22Rv1 (cell line): Measurements from ENCODE around the gene RND1.
A peak's percentile ranks its signal among the peaks of the same experiment; 100 is the strongest.
"Not testable (repeated sequence)": the region's sequence is repeated elsewhere in the genome, so short reads cannot be mapped to it uniquely, and the experiment has no call there.

Experiments
- H3K27ac ChIP-seq: fragments of 450-650 bp; 2 replicates; pipeline ENCODE4 v1.5.1; 2017
- CTCF ChIP-seq: fragments of 450-650 bp; IDR thresholded peaks from 2 replicates; pipeline ENCODE4 v1.5.1; 2017; ENCODE audit warnings: mild to moderate bottlenecking
- ZFX ChIP-seq: fragments of 450-650 bp; IDR thresholded peaks from 2 replicates; pipeline ENCODE4 v1.6.1; 2017; ENCODE audit warnings: antibody characterized with exemption, borderline replicate concordance

The RND1 gene

GRCh38 chr12:48882315-48882687 lies 16.6 kb upstream of the RND1 start:
- no peak overlapping the region for H3K27ac ChIP-seq
- TF ChIP-seq ZFX (no peak), CTCF (no peak)

- TF ChIP-seq CTCF, result no peak
- no peak for TF ChIP-seq ZFX
- H3K27ac ChIP-seq, result no peak overlapping the region
Observed at GRCh38 chr12:48881686-48882314, 16.1 kb upstream of the RND1 start.

GRCh38 chr12:48880647-48881046 lies 15.0 kb upstream of the RND1 start:
- no peak overlapping the region for H3K27ac ChIP-seq
- no peak for TF ChIP-seq CTCF
- TF ChIP-seq ZFX, result no peak

GRCh38 chr12:48878548-48878947 lies 12.9 kb upstream of the RND1 start:
- H3K27ac ChIP-seq, result no peak overlapping the region
- TF ChIP-seq ZFX (no peak), CTCF (no peak)

GRCh38 chr12:48875944-48876515 lies 10.4 kb upstream of the RND1 start:
- no peak overlapping the region for H3K27ac ChIP-seq
- TF ChIP-seq ZFX (no peak), CTCF (no peak)

GRCh38 chr12:48873534-48873933 lies 7.9 kb upstream of the RND1 start:
- H3K27ac ChIP-seq, result not testable (repeated sequence)

GRCh38 chr12:48873096-48873495 lies 7.4 kb upstream of the RND1 start:
- TF ChIP-seq CTCF, result no peak
- no peak for TF ChIP-seq ZFX
- H3K27ac ChIP-seq, result no peak overlapping the region

GRCh38 chr12:48869191-48869590 lies 3.5 kb upstream of the RND1 start:
- TF ChIP-seq CTCF, result no peak
- no peak for TF ChIP-seq ZFX
- H3K27ac ChIP-seq, result peak overlapping the region; percentile 80
